Measurements from ENCODE around the gene COL11A2.

DNA sequence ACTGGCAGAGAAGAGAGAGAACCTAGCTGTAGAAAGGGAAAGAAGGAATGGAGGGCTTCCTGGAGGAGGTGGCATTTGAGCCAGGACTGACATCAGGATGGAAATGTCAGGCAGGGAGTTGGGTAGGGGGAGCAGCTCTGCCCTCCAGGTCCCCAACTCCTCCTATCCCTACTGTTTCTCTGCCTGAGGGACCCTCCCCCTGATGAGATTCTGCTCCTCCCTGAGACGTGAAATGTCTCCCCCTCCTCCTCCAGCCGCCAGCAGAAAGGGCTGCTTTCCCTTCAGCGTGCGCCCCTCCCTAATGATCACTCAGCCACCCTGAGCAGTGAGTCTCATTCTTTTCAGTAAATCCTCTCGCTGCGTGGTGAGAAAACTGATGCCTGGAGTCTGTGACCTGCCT, 75.8 kb downstream of the COL11A2 start:
- TF ChIP-seq, protein P1, sequence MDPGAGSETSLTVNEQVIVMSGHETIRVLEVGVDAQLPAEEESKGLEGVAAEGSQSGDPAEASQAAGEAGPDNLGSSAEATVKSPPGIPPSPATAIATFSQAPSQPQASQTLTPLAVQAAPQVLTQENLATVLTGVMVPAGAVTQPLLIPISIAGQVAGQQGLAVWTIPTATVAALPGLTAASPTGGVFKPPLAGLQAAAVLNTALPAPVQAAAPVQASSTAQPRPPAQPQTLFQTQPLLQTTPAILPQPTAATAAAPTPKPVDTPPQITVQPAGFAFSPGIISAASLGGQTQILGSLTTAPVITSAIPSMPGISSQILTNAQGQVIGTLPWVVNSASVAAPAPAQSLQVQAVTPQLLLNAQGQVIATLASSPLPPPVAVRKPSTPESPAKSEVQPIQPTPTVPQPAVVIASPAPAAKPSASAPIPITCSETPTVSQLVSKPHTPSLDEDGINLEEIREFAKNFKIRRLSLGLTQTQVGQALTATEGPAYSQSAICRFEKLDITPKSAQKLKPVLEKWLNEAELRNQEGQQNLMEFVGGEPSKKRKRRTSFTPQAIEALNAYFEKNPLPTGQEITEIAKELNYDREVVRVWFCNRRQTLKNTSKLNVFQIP (CRISPR knock-in tag; IDR thresholded peaks at IDR 0.05; ENCODE audit: borderline replicate concordance, low read depth), result no peak
- TF ChIP-seq GLIS3 (CRISPR knock-in tag; IDR thresholded peaks at IDR 0.05) (no peak), RARB (CRISPR knock-in tag; IDR thresholded peaks at IDR 0.05) (no peak), BACH2 (CRISPR knock-in tag; IDR thresholded peaks at IDR 0.05; ENCODE audit: borderline replicate concordance) (no peak), ZC3H10 (CRISPR knock-in tag; IDR thresholded peaks at IDR 0.05) (no peak), ZFP30 (CRISPR knock-in tag; IDR thresholded peaks at IDR 0.05) (no peak), ISL1 (CRISPR knock-in tag; IDR thresholded peaks at IDR 0.05) (no peak), ESRRG (CRISPR knock-in tag; IDR thresholded peaks at IDR 0.05) (no peak), TCF4 (CRISPR knock-in tag; IDR thresholded peaks at IDR 0.05; ENCODE audit: borderline replicate concordance) (no peak)
- TF ChIP-seq, protein P2, sequence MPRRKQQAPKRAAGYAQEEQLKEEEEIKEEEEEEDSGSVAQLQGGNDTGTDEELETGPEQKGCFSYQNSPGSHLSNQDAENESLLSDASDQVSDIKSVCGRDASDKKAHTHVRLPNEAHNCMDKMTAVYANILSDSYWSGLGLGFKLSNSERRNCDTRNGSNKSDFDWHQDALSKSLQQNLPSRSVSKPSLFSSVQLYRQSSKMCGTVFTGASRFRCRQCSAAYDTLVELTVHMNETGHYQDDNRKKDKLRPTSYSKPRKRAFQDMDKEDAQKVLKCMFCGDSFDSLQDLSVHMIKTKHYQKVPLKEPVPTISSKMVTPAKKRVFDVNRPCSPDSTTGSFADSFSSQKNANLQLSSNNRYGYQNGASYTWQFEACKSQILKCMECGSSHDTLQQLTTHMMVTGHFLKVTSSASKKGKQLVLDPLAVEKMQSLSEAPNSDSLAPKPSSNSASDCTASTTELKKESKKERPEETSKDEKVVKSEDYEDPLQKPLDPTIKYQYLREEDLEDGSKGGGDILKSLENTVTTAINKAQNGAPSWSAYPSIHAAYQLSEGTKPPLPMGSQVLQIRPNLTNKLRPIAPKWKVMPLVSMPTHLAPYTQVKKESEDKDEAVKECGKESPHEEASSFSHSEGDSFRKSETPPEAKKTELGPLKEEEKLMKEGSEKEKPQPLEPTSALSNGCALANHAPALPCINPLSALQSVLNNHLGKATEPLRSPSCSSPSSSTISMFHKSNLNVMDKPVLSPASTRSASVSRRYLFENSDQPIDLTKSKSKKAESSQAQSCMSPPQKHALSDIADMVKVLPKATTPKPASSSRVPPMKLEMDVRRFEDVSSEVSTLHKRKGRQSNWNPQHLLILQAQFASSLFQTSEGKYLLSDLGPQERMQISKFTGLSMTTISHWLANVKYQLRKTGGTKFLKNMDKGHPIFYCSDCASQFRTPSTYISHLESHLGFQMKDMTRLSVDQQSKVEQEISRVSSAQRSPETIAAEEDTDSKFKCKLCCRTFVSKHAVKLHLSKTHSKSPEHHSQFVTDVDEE (CRISPR knock-in tag; IDR thresholded peaks at IDR 0.05), result no peak
- TF ChIP-seq, protein P3, sequence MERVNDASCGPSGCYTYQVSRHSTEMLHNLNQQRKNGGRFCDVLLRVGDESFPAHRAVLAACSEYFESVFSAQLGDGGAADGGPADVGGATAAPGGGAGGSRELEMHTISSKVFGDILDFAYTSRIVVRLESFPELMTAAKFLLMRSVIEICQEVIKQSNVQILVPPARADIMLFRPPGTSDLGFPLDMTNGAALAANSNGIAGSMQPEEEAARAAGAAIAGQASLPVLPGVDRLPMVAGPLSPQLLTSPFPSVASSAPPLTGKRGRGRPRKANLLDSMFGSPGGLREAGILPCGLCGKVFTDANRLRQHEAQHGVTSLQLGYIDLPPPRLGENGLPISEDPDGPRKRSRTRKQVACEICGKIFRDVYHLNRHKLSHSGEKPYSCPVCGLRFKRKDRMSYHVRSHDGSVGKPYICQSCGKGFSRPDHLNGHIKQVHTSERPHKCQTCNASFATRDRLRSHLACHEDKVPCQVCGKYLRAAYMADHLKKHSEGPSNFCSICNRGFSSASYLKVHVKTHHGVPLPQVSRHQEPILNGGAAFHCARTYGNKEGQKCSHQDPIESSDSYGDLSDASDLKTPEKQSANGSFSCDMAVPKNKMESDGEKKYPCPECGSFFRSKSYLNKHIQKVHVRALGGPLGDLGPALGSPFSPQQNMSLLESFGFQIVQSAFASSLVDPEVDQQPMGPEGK (CRISPR knock-in tag; IDR thresholded peaks at IDR 0.05; ENCODE audit: borderline replicate concordance), result no peak

Measured in SK-N-SH treated with all-trans-retinoic acid at 6 μM for 48 hours (cell line).